CD4-positive, alpha-beta T cell treated with Interleukin-1 beta for 1 hour (primary cell): ENCODE data around the gene MRPL42.
"Not testable (repeated sequence)": the region's sequence is repeated elsewhere in the genome, so short reads cannot be mapped to it uniquely, and the experiment has no call there.

Experiments
- DNase-seq, 2 donors: peaks; one replicate each; pipeline ENCODE4 v3.0.0-alpha.2; 2020 to 2022

Gene MRPL42

DNA sequence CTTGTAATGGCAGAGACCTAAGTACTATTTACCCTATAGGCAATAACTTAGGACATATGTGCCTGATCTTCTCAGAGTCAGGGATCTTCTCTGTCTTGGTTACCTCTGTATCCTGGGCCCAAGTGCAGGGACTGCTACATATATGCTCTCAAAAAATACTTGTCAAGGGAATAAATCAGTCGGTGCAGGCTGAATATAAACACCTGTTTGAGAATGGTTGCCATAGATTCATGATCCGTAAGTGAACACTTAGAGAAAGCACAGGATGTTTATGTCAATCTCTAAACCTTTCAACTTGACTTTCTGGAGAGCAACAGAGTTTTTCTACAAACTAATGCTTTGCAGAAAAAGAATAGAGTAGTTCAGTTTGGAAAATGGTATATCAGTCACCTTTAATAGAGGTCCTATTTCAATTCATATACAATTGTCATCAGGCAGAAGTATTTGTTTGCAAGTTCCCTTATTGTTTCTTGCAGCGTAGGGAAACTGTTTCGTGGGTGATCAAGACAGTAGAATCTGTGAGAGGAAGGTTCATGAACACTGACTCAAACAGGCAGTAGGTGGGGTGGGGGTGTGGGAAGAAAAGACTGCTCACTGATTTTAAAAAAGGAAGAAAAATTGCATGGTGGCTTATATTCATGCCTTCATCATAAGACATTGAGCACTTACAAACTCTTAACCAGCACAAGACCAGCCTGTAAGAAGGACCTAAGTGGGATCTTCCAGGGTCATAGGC, 19.6 kb upstream of the MRPL42 start:
- no peak for DNase-seq

DNA sequence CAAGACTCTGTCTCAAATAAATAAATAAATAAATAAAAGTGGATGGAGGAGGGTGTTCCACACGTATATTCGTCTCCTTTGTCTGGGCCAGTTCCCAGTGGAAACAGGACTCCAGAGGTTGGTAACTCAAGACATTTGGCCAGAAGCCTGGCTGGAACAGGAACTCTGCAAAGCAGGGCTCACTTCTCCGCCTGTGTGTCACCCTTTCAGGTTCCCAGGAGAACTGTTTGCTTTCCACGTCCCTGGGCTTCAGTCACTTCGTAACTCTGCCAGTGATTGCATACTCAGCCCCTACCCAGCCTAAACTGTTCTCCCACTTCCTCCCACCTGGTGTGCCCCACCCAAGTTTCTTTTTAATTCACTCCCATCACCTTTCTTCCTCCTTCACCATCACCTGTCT, 18.5 kb upstream of the MRPL42 start:
- no peak for DNase-seq

DNA sequence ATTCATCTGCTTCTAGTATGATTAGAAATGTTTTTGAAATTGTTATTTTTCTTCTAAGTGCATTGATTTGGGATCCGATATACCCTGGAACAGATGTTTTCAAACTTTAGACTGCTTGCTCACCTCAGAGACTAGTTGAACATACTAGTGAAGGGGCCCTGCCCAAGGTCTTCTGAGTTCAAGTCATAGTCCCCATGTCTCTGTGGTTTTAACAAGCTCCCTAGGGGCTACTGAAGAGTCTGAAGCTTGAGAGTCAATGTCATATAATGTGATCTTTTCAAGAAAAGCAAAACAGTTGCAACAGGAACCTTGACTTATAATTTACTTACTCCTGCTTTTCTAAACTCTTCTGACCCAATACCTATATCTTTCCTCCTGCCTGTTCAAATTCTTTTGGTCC, 18.0 kb upstream of the MRPL42 start:
- DNase-seq = no peak

DNA sequence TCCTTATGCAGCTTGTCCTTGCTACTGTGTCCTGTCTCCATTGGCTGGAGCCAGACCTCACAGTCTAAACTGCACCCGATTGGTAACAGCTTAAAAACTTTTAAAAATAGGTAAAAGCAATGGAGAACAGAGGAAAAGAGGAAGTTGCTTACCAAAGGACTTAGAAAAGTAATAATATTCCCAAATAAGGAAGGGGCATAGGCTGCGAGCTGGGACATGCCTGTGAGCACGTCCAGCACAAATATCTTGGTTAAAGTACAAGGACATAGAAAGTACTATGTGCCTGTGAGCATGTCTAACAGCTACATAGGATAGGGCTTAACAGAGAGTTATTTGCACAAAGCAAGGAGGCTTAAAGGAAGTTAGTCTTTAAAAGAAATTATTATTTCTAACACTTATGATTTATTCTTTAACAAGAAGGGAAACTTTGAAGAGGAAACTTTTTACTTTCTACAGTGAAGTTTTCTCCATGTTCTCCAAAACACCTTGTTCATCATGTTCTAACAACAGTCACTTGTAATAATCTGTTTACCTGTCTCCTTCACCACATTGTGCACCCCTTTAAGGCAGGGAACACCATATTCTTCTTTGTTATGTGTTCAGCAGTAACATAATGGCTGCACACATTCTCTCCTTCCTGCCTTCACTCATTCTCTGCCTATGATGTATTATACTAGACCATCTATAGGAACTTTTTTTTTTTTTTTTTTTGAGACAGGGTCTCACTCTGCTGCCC, 15.7 kb upstream of the MRPL42 start:
- no peak for DNase-seq

DNA sequence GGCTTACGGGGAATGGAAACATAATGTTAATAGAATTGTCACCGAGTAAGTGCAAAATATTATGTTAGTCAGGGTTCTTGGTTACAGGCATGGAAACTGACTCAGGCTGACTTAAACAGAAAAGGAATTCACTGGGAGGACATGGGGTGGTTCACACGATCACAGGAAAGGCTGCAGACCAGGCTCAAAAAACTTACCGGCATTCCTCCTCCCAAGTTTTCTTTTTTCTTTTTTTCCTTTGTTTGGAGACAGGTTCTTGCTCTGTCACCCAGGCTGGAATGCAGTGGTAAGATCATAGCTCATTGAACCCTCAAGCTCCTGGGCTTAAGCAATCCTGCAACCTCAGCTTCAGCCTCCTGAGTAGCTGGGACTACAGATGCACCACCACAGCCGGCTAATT, 13.7 kb upstream of the MRPL42 start:
- no peak for DNase-seq

DNA sequence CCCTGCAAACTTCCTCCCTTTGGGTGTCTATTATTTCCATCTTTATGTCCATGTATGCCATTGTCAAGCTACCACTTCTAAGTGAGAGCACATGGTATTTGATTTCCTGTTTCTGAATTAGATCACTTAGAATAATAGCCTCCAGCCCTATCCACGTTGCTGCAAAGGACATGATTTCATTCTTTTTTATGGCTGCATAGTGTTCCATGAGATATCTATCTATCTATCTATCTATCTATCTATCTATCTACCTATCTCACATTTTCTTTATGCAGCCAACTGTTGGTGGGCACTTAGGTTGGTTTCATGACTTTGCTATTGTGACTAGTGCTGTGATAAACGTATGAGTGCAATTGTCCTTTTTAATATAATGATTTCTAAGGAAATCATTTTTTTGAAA, 11.2 kb upstream of the MRPL42 start:
- DNase-seq = no peak

DNA sequence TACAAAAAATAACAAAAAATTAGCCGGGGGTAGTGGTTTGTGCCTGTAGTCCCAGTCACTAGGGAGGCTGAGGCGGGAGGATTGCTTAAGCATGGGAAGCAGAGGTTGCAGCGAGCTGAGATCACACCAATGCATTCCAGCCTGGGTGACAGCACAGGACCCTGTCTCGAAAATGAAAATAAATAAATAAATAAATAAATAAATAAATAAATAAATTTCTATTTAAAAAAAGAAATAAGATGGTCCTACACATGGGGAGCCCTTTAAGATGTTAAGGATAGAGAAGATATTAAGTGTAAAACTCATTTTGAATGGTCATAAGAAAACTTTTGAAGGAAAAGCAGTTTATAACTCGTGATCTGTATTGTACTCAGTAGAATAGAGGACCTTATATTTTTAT, 8.2 kb upstream of the MRPL42 start:
- DNase-seq = no peak

DNA sequence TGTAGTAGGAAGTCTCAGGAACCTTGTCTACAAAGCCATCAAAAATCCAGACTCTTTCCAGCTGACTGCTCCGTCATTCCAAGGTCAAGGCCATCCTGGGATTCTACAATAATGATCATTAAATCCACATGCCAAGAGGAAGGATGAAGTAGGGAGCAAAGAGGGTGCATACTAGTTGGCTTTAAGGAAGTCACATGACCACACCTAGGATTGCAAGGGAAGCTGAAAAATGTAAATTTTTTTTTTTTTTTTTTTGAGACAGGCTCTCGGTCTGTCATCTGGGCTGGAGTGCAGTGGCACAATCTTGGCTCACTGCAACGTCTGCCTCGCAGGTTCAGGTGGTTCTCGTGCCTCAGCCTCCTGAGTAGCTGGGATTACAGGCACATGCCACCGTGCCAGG, 7.3 kb upstream of the MRPL42 start:
- DNase-seq = no peak

DNA sequence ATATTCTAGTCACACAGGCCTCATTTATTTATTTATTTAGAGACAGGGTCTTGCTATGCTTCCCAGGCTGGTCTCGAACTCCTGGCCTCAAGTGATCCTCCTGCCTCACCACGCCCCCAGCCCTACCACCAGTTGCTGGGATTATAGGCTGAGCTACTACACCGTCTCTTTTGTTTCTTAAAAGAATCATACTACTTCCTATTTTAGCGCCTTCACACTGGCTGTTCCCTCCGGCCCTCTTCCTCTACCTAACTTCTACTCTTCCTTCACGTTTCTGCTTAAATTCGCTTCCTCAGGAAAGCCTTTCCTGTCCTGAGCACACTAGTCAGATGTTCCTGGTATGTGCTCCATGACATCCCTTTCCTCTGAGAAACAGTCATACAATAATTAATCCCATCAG, 6.4 kb upstream of the MRPL42 start:
- no peak for DNase-seq

DNA sequence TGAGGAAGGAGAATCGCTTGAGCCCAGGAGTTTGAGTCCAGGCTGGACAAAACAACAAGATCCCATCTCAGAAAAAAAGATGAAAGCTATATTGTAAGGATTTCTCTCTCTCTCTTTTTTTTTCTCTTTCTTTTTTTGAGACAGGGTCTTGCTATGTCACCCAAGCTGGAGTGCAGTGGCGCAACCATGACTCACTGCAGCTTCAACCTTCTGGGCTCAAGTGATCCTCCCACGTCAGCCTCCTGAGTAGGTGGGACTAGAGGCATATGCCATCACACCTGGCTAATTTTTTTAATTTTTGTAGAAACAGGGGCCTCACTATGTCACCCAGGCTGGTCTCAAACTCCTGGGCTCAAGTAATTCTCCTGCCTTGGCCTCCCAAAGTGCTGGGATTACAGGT, 5.8 kb upstream of the MRPL42 start:
- no peak for DNase-seq

DNA sequence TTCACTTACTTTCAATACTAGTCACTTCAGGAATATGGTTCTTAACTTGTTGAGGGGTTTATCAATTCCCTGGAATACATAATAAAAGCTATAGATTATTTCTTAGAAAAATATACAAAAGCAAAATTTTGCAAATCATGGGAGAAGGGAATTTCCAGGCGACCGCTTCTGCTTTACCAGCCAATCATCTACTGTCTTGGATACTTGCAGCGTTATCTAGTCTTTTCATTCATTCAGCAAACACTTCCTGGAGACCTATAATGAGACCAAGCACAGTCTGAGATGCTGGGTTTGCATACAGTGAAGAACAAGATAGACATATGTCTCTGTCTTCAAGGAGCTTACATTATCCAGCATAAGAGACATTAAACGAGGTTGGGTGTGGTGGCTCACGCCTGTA, 1.5 kb upstream of the MRPL42 start:
- no peak for DNase-seq

DNA sequence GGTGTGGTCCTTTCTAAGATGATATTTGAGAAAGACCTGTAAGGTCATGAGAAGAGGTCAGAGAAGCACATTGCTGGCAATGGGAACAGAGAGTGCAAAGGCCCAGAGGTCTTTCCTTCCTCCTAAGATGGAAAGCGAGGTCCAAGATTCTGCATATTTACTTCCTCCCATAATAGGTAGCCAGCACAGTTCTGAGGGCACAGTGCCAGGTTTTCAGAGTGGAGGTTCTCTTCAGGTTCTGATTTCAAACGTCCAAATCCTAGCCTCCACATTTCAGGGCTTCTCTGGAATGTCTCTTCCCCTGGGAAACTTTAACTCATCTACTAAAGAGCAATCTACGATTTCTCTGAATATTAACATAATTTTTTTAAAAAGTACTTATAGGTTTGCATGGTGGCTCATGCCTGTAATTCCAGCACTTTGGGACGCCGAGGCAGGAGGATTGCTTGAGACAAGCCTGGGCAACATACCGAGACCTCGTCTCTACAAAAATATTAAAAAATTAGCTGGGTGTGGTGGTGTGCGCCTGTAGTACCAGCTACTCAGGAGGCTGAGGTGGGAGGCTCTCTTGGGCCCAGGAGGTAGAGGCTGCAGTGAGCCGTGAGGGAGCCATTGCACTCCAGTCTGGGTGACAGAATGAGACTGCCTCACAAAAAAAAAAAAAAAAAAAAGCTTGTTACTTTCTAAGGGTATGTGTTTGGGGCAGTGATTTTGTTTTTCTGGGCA, 526 bp upstream of the MRPL42 start:
- no peak for DNase-seq

DNA sequence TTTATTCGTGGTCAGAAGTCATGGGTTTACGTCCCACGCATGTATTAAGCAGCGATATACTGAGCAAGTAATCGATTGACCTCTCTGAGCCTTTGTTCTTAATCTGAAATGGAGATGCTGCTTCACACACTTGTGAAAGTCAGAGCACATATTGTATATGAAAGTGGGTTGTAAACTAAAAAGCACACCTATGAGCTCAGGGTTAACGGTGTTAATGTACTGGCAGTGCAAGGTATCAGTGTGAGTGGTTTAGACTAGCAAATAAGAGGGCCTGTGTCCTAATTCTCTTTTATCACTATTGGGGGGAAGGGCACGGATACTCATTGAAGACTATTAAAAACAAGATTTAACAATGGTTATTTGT, 676 bp downstream of the MRPL42 start:
- DNase-seq = no peak

DNA sequence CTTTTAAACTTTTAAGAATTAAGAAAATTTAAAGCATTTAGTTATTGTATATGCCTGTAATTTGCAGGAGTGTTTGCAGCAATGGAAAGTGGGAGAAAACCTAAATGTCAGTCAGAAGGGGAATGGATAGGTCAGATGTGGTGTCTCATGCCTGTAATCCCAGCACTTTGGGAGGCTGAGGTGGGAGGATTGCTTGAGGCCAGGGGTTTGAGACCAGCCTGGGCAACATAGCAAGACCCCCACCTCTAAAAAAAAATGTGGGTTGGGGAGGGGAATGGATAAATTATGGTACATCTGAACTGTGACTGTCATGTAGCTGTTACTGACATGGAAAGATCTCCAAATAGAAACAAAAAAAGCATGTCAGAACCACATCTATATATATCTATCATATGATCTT, 2.1 kb downstream of the MRPL42 start:
- DNase-seq = no peak

DNA sequence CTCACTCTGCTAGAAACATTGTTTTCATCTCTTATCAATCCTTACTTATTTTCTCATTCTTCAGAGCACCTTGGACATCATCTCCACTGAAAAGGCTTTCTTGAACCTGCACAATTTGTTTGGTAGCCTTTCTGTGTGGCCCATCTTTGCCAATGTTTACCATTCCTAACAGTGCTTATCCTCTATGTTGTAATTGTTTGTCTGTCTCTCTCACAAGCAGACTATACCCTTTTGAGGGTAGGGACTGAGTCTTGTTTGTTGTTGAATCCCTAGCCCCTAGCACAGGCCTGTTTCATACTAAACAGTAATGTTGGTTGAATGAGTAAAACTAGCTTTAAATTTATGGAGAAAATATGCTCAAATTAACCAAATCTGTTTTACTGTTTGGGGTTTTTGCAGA, 9.2 kb downstream of the MRPL42 start:
- no peak for DNase-seq

DNA sequence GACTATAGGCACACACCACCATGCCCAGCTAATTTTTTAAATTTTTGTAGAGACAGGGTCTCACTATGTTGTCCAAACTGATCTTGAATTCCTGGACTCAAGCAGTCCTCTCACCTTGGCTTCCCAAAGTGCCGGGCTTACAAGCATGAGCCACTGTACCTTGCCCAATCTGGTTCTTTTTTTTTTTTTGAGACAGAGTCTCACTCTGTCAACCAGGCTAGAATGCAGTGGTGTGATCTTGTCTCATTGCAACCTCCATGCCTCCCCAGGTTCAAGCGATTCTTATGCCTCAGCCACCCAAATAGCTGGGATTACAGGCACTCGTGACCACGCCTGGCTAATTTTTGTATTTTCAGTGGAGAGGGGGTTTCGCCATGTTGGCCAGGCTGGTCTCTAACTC, 15.4 kb downstream of the MRPL42 start:
- no peak for DNase-seq

DNA sequence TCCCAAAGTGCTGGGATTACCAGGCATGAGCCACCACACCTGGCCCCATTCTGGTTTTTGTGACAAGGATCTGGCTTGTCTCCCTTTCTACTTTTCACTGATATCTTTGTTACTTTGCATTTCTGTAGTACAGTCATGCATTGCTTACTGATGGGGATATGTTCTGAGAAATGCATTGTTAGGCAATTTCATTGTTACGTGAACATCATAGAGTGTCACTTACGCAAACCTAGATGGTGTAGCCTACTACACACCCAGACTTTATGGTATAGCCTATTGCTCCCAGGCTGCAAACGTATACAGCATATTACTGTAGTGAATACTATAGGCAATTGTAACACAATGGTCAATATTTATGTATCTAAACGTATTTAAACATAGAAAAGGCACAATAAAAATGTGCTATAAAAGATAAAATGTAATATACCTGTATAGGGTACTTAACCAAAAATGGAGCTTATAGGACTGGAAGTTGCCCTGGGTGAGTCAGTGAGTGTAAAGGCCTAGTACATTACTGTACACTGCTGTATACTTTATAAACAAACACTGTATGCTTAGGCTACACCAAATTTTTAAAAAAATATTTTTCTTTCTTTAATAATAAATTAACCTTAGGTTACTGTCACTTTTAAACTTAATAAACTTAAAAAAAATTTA, 16.0 kb downstream of the MRPL42 start:
- DNase-seq = no peak

DNA sequence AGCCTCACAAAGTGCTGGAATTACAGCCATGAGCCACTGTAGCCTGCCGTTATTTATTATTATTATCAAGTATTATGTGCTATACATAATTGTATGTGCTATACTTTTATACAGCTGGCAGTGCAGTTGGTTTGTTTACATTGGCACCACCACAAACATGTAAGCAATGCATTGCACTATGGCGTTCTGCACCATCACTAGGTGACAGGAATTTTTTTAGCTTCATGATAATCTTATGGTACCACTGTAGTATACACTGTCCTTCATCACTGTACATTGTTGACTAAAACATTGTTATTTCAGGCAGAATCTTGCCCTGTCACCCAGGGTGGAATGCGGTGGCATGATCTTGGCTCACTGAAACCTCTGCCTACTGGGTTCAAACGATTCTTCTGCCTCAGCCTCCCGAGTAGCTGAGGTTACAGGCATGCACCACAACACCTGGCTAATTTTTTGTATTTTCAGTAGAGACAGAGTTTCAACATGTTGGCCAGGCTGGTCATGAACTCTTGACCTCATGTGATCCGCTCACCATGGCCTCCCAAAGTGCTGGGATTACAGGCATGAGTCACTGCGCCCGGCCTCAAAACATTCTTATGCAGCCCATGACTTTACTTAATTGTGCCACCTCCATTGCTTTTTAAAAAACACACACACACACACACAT, 17.1 kb downstream of the MRPL42 start:
- no peak for DNase-seq

DNA sequence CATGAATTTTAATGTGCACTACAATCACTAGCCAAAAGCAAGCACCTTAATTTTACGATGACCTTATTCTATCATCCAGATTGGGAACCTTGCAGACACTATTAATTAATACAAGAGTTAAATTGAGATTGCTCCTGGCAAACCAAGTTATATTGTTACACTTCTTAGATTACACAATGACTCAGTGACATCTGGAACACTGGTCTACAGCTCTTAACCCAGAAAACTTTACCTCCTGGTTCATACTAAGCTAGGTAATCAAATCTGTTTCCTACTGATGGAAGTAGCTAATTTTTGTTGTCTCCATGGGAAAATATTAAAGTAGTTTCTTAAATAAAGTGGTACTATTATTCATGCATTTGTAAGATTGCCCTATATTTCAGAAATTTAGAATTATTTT, 25.5 kb downstream of the MRPL42 start:
- DNase-seq = not testable (repeated sequence)

DNA sequence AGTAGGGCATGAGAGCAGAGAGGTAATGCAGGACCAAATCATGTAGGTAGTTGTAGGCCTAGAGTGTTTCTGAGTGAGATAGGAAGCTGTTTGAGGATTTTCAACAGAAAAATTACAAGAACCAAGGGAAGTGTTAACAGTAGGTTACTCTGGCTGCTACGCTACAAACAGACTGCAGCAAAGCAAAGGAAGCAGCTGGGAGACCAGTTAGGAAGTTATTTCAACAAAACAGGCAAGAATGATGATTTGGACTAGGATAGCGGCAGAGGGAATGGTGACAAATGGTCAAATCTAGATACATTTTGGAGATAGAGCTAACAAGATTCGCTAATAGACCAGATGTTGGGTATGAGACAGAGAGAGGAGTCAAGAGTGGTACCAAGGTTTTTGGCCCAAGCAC, 26.8 kb downstream of the MRPL42 start:
- no peak for DNase-seq

DNA sequence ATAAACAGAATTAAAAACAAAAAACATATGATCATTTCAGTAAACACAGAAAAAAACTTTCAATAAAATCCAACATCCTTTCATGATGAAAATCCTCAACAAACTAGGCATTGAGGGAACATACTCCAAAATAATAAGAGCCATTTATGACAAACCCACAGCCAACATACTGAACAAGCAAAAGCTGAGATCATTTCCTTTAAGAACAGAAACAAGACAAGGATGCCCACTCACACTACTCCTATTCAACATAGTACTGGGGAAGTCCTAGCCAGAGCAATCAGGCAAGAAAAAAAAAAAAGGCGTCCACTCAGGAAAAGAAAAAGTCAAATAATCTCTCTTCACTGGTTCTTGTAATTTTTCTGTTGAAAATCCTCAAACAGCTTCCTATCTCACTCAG, 30.1 kb downstream of the MRPL42 start:
- no peak for DNase-seq

DNA sequence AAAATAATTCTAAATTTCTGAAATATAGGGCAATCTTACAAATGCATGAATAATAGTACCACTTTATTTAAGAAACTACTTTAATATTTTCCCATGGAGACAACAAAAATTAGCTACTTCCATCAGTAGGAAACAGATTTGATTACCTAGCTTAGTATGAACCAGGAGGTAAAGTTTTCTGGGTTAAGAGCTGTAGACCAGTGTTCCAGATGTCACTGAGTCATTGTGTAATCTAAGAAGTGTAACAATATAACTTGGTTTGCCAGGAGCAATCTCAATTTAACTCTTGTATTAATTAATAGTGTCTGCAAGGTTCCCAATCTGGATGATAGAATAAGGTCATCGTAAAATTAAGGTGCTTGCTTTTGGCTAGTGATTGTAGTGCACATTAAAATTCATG, 31.5 kb downstream of the MRPL42 start:
- DNase-seq = not testable (repeated sequence)

DNA sequence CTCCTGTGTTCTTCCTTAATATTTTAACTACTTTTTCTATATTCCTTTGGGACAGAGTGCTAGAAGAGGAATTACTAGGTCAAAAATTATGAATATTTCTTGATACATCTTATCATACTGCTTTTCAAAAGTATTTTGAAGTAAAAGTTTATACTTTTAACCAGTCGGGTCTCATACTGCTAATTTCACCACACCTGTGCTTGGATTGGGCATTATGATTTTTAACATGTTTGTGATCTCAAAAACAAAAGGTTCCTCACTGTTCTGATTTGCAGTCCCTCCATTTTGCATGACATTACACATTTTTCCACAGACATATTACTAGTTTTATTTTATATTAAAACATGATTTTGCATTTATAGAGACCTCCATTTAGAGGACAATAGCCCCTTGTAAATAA, 32.9 kb downstream of the MRPL42 start:
- no peak for DNase-seq
